LHCN-M2 (cell line): Measurements from ENCODE around the gene TNS1. TPM values are rescaled to one million over a fixed set of nuclear protein-coding genes. Genes with fewer than 3 reads are reported as not detected.
"Not testable (repeated sequence)": the region's sequence is repeated elsewhere in the genome, so short reads cannot be mapped to it uniquely, and the experiment has no call there.

ENCODE experiments used
- DNase-seq: peaks from one replicate; pipeline ENCODE4 v3.0.0-alpha.2; 2012; ENCODE audit warnings: low read depth
- total RNA-seq: library from RNA; depleted of rRNA; stranded (reverse); fragments of >200 nt; gene quantifications from 2 replicates; pipeline ENCODE4 v1.2.3, GENCODE V29; 2014

The TNS1 gene
- total RNA-seq, 1 experiment from 2014 or later = 53.4 TPM

- DNase-seq = no peak
Observed at GRCh38 chr2:218029366-218030360, 26.9 kb upstream of the TNS1 start.

GRCh38 chr2:218028562-218029348, 26.0 kb upstream of the TNS1 start:
- DNase-seq = no peak

- DNase-seq = no peak
Observed at GRCh38 chr2:218028189-218028495, 25.3 kb upstream of the TNS1 start.

- no peak for DNase-seq
Observed at GRCh38 chr2:218027426-218028188, 24.8 kb upstream of the TNS1 start.

GRCh38 chr2:218026676-218027425, 24.1 kb upstream of the TNS1 start:
- DNase-seq = no peak

- no peak for DNase-seq
Observed at GRCh38 chr2:218026244-218026643, 23.4 kb upstream of the TNS1 start.

- no peak for DNase-seq
Observed at GRCh38 chr2:218024871-218025270, 22.1 kb upstream of the TNS1 start.

GRCh38 chr2:218024336-218024735, 21.5 kb upstream of the TNS1 start:
- DNase-seq = no peak

- no peak for DNase-seq
Observed at GRCh38 chr2:218023636-218024035, 20.8 kb upstream of the TNS1 start.

- no peak for DNase-seq
Observed at GRCh38 chr2:218022851-218023530, 20.2 kb upstream of the TNS1 start.

GRCh38 chr2:218022131-218022850, 19.5 kb upstream of the TNS1 start:
- DNase-seq = no peak

GRCh38 chr2:218021536-218022071, 18.8 kb upstream of the TNS1 start:
- no peak for DNase-seq

GRCh38 chr2:218020966-218021535, 18.3 kb upstream of the TNS1 start:
- no peak for DNase-seq

GRCh38 chr2:218020281-218020680, 17.5 kb upstream of the TNS1 start:
- DNase-seq = no peak

GRCh38 chr2:218019411-218020060, 16.7 kb upstream of the TNS1 start:
- DNase-seq = no peak

GRCh38 chr2:218018842-218019125, 16.0 kb upstream of the TNS1 start:
- DNase-seq = not testable (repeated sequence)

GRCh38 chr2:218017211-218018053, 14.6 kb upstream of the TNS1 start:
- DNase-seq = peak; percentile 57

GRCh38 chr2:218016810-218017209, 14.0 kb upstream of the TNS1 start:
- no peak for DNase-seq
